RWPE1 (cell line): ENCODE measurements around the gene ABCB11.
"Not testable (repeated sequence)": the region's sequence is repeated elsewhere in the genome, so short reads cannot be mapped to it uniquely, and the experiment has no call there.

Experiments used
- CTCF ChIA-PET: fragments of 350-600 bp; sonication (Branson Sonifier 250); formaldehyde crosslinking; extraction: SDS; loops from one replicate; lab custom pipeline; 2021; lab: Yijun Ruan, JAX
- POLR2A ChIA-PET: fragments of 400-600 bp; formaldehyde crosslinking; extraction: SDS; loops from one replicate; lab custom pipeline; 2020; ENCODE audit warnings: antibody characterized with exemption; ENCODE audit not compliant: low non-redundant PET; lab: Yijun Ruan, JAX
- DNase-seq: peaks from one replicate; pipeline ENCODE4 v3.0.0; 2012; ENCODE audit warnings: low spot score
- H3K27ac ChIP-seq: fragments of 450-650 bp; 2 replicates; pipeline ENCODE4 v1.5.1; 2017
- TF ChIP-seq, protein P1 (sequence below): fragments of 450-650 bp; conservative IDR thresholded peaks from 2 replicates; pipeline ENCODE4 v1.5.1; 2017; ENCODE audit warnings: low read depth, mild to moderate bottlenecking

Gene ABCB11

DNA sequence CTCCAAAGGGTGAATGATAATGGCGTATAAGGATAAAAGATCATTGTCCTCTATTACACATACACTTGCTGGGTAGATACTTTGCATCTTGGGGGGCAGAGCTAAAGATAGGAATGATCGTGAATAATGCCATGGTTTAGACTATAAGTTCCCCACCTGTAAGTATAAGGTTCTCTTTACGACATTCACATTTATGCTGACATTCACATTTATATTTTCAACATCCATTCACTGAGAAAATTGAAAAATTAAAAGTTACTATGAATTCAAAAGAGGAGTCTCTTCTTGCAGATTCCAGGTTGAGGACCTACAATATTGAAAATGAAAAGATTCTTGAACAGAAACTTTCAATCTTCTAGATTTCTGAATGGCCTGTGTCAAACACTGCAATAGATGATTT is 138.8 kb downstream of the ABCB11 start:
- TF ChIP-seq, protein P1, sequence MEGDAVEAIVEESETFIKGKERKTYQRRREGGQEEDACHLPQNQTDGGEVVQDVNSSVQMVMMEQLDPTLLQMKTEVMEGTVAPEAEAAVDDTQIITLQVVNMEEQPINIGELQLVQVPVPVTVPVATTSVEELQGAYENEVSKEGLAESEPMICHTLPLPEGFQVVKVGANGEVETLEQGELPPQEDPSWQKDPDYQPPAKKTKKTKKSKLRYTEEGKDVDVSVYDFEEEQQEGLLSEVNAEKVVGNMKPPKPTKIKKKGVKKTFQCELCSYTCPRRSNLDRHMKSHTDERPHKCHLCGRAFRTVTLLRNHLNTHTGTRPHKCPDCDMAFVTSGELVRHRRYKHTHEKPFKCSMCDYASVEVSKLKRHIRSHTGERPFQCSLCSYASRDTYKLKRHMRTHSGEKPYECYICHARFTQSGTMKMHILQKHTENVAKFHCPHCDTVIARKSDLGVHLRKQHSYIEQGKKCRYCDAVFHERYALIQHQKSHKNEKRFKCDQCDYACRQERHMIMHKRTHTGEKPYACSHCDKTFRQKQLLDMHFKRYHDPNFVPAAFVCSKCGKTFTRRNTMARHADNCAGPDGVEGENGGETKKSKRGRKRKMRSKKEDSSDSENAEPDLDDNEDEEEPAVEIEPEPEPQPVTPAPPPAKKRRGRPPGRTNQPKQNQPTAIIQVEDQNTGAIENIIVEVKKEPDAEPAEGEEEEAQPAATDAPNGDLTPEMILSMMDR: no peak
- H3K27ac ChIP-seq: no peak overlapping the region
- ChIA-PET CTCF (no interaction called here), POLR2A (no interaction called here)
- no peak for DNase-seq

GRCh38 chr2:168890006-168890782 is 140.9 kb downstream of the ABCB11 start, which contains the start of gene SPC25:
Gene SPC25 (minus strand): TSS chr2:168890430. CDS start chr2:168889519, 911 bp downstream.
- TF ChIP-seq, protein P1: no peak
- ChIA-PET CTCF (interaction anchor here (0.7 kb wide), 1 partner anchor 331 kb away, joined by 3 read pairs; no protein-coding TSS in a partner anchor), POLR2A (no interaction called here)
- H3K27ac ChIP-seq: peak within 1 kb of the TSS; percentile 61
- peak; percentile 99 for DNase-seq

DNA sequence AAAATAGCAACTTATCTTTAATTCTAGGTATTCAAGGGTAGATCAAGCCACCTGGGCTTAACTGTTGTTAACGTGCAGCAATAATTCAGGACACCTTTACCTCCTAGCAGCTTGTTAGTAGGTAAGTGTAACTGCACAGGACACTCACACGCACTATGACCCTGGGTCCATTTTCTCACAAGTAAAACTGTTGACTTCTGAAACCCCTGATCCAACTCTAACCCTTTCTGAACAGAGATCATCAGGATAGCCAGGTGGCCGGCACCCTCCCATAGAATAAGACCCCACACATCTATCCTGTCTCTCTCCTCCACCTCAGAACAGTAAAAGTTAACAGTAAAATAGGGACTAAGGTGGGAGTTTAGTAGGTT is 141.5 kb downstream of the ABCB11 start:
- peak overlapping the region; percentile 61 for H3K27ac ChIP-seq
- no peak for DNase-seq
- TF ChIP-seq, protein P1: no peak
- ChIA-PET POLR2A (no interaction called here), CTCF (interaction anchor here (0.7 kb wide), 1 partner anchor 332 kb away, joined by 3 read pairs; no protein-coding TSS in a partner anchor)

DNA sequence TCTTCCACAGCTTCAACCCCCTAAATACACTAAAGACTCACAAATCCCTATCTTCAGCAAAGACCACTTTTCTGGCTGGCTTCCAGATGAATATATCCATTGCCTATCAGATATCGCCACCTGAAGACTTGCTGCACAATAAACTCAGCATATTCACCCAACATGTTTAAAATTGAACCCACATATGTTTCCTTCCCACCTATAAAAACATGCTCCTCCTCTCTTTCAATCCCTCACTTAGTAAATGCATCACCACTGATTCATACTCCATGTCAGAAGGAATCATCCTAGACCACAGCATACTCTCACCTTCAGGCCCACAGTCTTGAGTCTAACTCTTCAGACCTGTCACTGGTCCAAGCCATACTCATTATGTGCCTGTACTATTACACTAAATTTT is 146.1 kb downstream of the ABCB11 start:
- CTCF ChIA-PET: no interaction called here
- DNase-seq: no peak
- TF ChIP-seq, protein P1: no peak
- no peak overlapping the region for H3K27ac ChIP-seq
- POLR2A ChIA-PET: no interaction called here

GRCh38 chr2:168882163-168882562 is 149.0 kb downstream of the ABCB11 start:
- POLR2A ChIA-PET, DNase-seq, H3K27ac ChIP-seq, CTCF ChIA-PET: not testable (repeated sequence)

- no peak overlapping the region for H3K27ac ChIP-seq
- ChIA-PET CTCF (no interaction called here), POLR2A (no interaction called here)
- no peak for DNase-seq
- TF ChIP-seq, protein P1: no peak
These were observed 156.6 kb downstream of the ABCB11 start for GRCh38 chr2:168874368-168875054.

DNA sequence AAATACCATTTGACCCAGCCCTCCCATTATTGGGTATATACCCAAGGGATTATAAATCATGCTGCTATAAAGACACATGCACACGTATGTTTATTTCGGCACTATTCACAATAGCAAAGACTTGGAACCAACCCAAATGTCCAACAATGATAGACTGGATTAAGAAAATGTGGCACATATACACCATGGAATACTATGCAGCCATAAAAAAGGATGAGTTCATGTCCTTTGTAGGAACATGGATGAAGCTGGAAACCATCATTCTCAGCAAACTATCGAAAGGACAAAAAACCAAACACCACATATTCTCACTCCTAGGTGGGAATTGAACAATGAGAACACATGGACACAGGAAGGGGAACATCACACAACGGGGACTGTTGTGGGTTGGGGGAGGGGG is 160.3 kb downstream of the ABCB11 start:
- CTCF ChIA-PET, POLR2A ChIA-PET, H3K27ac ChIP-seq, DNase-seq: not testable (repeated sequence)
